D721Med (cell line): ENCODE data around the gene PLAAT1.

Experiments
- DNase-seq: peaks from one replicate; pipeline ENCODE4 v3.0.0; 2011; ENCODE audit warnings: low spot score; ENCODE audit not compliant: insufficient read length
- FAIRE-seq: peaks from 2 replicates; lab custom pipeline; 2011; peaks lifted over from hg19 to GRCh38; lab: Jason Lieb, UNC
- CTCF ChIP-seq: IDR thresholded peaks from 2 replicates; pipeline ENCODE4 v1.5.1; 2012; ENCODE audit warnings: mild to moderate bottlenecking, control low read depth; ENCODE audit not compliant: insufficient read depth; ENCODE audit errors: missing control alignments

The PLAAT1 gene

GRCh38 chr3:193231201-193231600 is 9.8 kb upstream of the PLAAT1 start:
- DNase-seq (no peak), FAIRE-seq (peak; percentile 46)
- no peak for TF ChIP-seq CTCF

- no peak for TF ChIP-seq CTCF
- DNase-seq = no peak
- no peak for FAIRE-seq
These were observed 4.4 kb upstream of the PLAAT1 start for GRCh38 chr3:193236599-193236998.

GRCh38 chr3:193237030-193237429 is 4.0 kb upstream of the PLAAT1 start:
- FAIRE-seq (no peak), DNase-seq (no peak)
- no peak for TF ChIP-seq CTCF

GRCh38 chr3:193240436-193240849 is 579 bp upstream of the PLAAT1 start:
- no peak for TF ChIP-seq CTCF
- DNase-seq = no peak
- no peak for FAIRE-seq

GRCh38 chr3:193241716-193242115 is 694 bp downstream of the PLAAT1 start:
- FAIRE-seq = no peak
- DNase-seq = no peak
- TF ChIP-seq CTCF = no peak

- DNase-seq = no peak
- no peak for FAIRE-seq
- no peak for TF ChIP-seq CTCF
These were observed 2.5 kb downstream of the PLAAT1 start for GRCh38 chr3:193243571-193243970.

- peak; percentile 87 for FAIRE-seq
- DNase-seq = no peak
- TF ChIP-seq CTCF = no peak
These were observed 7.9 kb downstream of the PLAAT1 start for GRCh38 chr3:193248848-193249468.
